HG02884 (cell line): ENCODE results near the gene KIFC3.
"Not testable (repeated sequence)": the region's sequence is repeated elsewhere in the genome, so short reads cannot be mapped to it uniquely, and the experiment has no call there.

Experiments
- ATAC-seq: cut with Tn5 transposase; IDR thresholded peaks from one replicate; pipeline ENCODE4 v1.9.1; 2021; ENCODE audit warnings: mild to moderate bottlenecking, moderate library complexity; ENCODE audit not compliant: unreplicated experiment

KIFC3 gene, protein sequence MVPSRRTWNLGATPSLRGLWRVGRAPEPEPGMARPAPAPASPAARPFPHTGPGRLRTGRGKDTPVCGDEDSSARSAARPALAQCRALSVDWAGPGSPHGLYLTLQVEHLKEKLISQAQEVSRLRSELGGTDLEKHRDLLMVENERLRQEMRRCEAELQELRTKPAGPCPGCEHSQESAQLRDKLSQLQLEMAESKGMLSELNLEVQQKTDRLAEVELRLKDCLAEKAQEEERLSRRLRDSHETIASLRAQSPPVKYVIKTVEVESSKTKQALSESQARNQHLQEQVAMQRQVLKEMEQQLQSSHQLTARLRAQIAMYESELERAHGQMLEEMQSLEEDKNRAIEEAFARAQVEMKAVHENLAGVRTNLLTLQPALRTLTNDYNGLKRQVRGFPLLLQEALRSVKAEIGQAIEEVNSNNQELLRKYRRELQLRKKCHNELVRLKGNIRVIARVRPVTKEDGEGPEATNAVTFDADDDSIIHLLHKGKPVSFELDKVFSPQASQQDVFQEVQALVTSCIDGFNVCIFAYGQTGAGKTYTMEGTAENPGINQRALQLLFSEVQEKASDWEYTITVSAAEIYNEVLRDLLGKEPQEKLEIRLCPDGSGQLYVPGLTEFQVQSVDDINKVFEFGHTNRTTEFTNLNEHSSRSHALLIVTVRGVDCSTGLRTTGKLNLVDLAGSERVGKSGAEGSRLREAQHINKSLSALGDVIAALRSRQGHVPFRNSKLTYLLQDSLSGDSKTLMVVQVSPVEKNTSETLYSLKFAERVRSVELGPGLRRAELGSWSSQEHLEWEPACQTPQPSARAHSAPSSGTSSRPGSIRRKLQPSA

DNA sequence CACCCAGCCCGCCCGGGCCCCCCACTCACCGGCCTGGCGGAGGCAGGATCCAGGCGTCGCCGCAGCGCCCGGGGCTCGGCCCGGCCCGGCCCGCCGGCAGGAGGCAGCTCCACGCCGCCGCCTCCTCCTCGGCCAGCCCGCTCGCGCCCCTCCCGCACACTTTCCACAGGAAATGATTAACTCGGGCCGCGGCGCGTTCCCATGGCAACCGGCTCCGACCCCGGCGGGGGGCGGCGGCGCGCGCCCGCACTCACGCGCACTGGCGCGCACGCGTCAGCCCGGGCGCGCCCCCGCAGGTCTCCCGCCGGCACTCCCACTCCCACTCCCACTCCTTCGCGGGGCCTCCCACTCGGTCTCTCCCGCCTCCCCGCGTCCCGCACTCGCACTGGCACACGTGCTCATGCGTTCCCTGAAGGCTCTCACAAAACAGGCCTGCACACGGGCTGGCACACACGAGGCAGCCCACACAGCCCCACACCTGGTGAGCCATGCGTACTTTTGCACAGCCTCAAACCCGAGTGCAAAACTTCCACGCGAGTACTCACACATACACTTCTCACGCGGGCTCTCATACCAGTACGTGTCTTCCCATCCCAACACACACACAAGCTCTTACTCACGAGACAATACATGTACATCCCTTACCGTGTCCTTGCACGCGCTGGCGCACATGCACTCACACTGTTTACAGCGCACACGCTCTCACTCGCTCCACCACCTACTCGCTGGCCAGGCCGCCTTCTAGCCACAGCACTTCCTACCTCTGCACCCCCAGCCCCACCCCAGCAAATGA is at the start of gene KIFC3:
Gene KIFC3 (minus strand): TSS at position 151 of the 793 bp plus-strand sequence. CDS start 4,248 bp downstream, outside the sequence.
- ATAC-seq = no peak

GRCh38 chr16:57848181-57848580 is 45.9 kb upstream of the KIFC3 start:
- no peak for ATAC-seq

GRCh38 chr16:57846931-57847330 is 44.6 kb upstream of the KIFC3 start:
- not testable (repeated sequence) for ATAC-seq

GRCh38 chr16:57846078-57846697 is 43.9 kb upstream of the KIFC3 start:
- no peak for ATAC-seq

DNA sequence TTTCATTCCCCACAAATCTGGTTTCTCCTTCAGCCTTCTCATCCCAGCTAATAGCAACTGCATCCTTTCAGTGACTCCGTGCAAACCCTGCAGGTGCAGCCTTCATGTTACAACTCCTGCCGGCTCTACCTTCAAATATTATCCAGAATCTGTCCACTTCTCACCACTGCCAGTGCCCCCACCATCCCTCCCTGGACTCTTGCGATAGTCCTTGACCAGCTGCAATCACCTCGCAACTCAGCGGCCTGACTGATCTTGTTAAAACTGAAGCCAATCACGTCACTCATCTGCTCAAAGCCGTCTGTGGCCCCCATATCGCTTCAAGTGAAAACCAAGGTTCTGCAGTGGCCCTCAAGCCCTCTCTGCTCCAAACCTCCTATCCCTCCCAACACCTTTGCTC is 42.8 kb upstream of the KIFC3 start:
- ATAC-seq = no peak

DNA sequence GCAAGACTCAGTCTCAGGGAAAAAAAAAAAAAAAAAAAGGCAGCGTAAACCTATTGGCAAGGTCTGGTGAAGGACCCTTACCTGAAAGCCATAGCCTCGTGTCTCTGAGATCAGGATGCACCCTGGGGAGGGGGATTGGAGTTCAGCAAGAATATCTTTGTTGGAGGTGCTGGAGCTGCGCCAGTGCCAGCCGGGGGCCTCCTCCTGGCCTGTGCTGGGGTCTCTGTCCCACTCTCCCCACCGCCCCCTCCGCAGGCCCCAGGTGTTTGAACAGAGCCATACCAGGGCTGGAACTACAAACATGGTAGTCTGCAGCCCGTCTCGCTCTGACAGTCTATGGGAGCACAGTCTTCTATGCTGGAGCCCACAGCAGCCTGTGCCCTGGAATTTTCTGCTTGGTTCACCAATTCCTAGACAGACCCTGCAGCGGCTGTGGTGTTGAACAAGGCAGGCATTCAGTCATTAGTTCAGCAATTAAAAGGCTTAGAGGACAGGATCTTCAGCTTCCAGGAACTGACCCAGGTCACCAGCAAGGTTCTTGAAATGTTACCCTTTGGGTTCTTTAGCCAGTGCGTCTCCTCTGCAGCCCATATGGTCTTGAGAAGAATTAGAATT is 42.2 kb upstream of the KIFC3 start:
- ATAC-seq = no peak

GRCh38 chr16:57843400-57843799 is 41.1 kb upstream of the KIFC3 start:
- ATAC-seq = no peak

- no peak for ATAC-seq
Observed at GRCh38 chr16:57842601-57843000, 40.3 kb upstream of the KIFC3 start.

DNA sequence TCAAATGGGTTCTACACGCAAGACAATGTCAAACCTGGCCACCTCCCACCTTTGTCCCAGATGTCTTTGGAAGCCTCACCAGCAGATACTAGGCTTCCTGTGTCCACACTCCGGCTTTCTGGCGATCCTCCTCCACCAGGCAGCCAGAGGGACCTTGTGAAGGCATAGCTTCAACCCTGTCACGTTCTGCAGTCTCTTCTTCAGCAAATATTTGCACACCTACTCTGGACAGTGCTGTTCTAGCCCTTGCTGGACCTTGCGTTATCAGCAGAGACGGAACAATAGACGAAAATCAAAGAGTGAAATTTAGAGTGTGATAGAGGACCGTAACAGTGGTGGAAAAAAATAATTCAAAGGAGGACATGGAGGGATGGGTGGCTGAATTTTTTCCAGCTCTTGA is 38.5 kb upstream of the KIFC3 start:
- no peak for ATAC-seq

DNA sequence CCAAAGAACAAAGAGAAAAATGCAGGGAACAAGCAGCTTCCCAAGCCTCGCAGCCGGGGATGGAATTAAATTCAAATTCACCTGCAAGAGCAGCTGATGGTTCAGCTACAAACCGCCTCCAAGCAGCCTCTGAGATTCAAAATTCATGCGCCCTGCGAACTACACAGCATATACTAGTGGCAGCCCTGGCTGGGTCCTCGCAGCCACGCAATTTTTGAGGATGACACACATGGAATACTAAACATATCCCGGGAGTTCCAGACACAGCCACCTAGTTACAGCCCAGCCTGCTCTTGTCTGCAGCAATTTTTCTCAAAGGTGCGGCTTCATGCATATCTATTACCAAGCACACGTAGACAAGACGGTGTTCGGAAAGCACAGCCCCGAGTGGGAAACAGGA is 35.9 kb upstream of the KIFC3 start:
- ATAC-seq = no peak

DNA sequence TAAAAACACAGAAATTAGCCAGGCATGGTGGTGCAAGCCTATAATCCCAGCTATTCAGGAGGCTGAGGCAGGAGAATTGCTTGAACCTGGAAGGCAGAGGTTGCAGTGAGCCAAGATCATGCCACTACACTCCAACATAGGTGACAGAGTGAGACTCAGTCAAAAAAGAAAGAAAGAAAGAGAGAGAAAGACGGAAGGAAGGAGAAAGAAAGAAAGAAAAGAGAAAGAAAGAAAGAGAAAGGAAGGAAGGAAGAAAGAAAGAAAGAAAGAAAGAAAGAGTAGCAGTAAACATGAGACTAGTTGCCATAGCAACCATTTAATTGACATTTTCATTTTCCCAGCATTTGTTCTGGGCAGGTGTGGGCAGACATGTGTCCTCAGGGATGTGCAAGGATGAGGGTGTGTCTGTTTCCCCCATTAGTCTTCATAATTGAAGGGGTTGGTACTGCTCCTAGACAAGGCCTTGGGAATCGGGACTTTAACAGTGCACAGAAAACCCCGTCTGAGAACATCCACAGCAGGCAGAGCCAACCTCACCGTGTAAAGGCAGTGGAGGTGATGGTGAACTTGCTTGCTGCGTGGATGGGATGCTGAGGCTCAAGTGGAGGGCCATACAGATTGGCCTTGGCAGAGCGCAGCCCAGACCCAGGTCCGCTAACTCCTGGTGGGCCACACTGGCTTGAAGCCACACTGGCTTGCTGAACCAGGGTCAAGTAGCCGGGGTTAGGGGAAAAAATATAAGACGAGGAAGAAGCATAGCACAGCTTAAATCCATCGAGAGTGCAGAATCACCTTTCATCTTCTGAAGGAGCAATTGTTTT is 35.2 kb upstream of the KIFC3 start:
- no peak for ATAC-seq

- ATAC-seq = not testable (repeated sequence)
Observed at GRCh38 chr16:57835439-57835838, 33.1 kb upstream of the KIFC3 start.

GRCh38 chr16:57834936-57835335 is 32.6 kb upstream of the KIFC3 start:
- ATAC-seq = no peak

GRCh38 chr16:57830890-57831484 is 28.7 kb upstream of the KIFC3 start:
- no peak for ATAC-seq

DNA sequence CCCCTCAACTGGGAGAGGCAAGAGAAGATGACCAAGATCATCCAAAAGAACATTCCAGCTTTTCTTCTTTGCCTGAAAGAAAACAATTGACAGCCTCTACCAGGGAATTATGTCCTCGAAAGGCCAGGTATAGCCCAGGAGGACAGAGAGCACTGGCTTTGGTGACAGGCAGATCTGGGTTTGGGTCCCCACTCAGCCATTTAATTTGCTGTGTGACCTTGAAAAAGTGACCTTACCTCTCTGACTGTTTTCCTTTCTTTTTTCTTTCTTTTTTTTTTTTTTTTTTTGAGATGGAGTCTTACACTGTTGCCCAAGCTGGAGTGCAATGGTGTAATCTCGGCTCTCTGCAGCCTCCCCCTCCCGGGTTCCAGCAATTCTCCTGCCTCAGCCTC is 27.7 kb upstream of the KIFC3 start:
- no peak for ATAC-seq

GRCh38 chr16:57828272-57829161 is 26.2 kb upstream of the KIFC3 start:
- no peak for ATAC-seq

GRCh38 chr16:57826706-57827625 is 24.7 kb upstream of the KIFC3 start:
- no peak for ATAC-seq
